H1 (cell line): Measurements from ENCODE around the gene PGAP2. TPM values are rescaled to one million over a fixed set of nuclear protein-coding genes. Genes with fewer than 3 reads are reported as not detected.

Source experiments
- CTCF ChIA-PET: fragments of 300-600 bp; sonication (Branson Sonifier 250); formaldehyde crosslinking; loops from one replicate; lab custom pipeline; 2021; ENCODE audit not compliant: partially characterized antibody; lab: Charles Lee
- POLR2A ChIA-PET: fragments of 300-600 bp; sonication (Branson Sonifier 250); formaldehyde crosslinking; loops from one replicate; lab custom pipeline; 2021; ENCODE audit warnings: inconsistent platforms; ENCODE audit not compliant: partially characterized antibody; lab: Charles Lee
- DNase-seq, 2 experiments: peaks; one replicate each; pipeline versions ENCODE4 v3.0.0 to v3.0.0-alpha.2; 2010 to 2022; ENCODE audit warnings: low spot score in 2 of 2, low read depth in 1 of 2, mixed read lengths in 1 of 2
- FAIRE-seq: peaks from 2 replicates; lab custom pipeline; 2011; peaks lifted over from hg19 to GRCh38; lab: Jason Lieb, UNC
- H2AFZ ChIP-seq: 2 replicates; pipeline ENCODE4 v1.8.1; 2012; ENCODE audit warnings: low read length, inconsistent platforms
- H2AK5ac ChIP-seq: 2 replicates; pipeline ENCODE4 v1.6.1; 2013; ENCODE audit warnings: low read depth, low read length
- H2BK120ac ChIP-seq: replicated peaks from 2 replicates; pipeline ENCODE3; 2013; ENCODE audit warnings: low read depth, low read length, inconsistent platforms
- H2BK12ac ChIP-seq: 2 replicates; pipeline ENCODE4 v1.6.1; 2013; ENCODE audit warnings: low read depth, low read length
- H2BK15ac ChIP-seq: 2 replicates; pipeline ENCODE4 v1.6.1; 2013; ENCODE audit warnings: low read length
- H2BK20ac ChIP-seq: 2 replicates; pipeline ENCODE4 v1.6.1; 2013; ENCODE audit warnings: low read length
- H2BK5ac ChIP-seq: 2 replicates; pipeline ENCODE4 v1.6.1; 2013; ENCODE audit warnings: low read depth, low read length
- H3K14ac ChIP-seq: 2 replicates; pipeline ENCODE4 v1.6.1; 2013; ENCODE audit warnings: inconsistent platforms; ENCODE audit not compliant: insufficient read length
- H3K18ac ChIP-seq: 2 replicates; pipeline ENCODE4 v1.6.1; 2013; ENCODE audit warnings: low read length; ENCODE audit errors: extremely low read depth
- H3K23ac ChIP-seq: 2 replicates; pipeline ENCODE4 v1.6.1; 2013; ENCODE audit warnings: inconsistent platforms; ENCODE audit not compliant: insufficient read length
- H3K23me2 ChIP-seq: 2 replicates; pipeline ENCODE4 v1.6.1; 2013; ENCODE audit warnings: low read depth, low read length
- H3K27ac ChIP-seq: 2 replicates; pipeline ENCODE4 v1.6.1; 2011; ENCODE audit warnings: low read depth, low read length, inconsistent platforms
- H3K27me3 ChIP-seq, 4 experiments: replicated peaks in 1 of 4; 1 replicate in 1 of 4; 2 replicates in 3 of 4; pipeline versions ENCODE4 v1.6.1 to v1.8.1; 2011 to 2013; ENCODE audit warnings: low read length in 3 of 4, mild to moderate bottlenecking in 3 of 4, inconsistent platforms in 2 of 4, mixed read lengths in 2 of 4, moderate library complexity in 1 of 4; ENCODE audit not compliant: control insufficient read depth in 3 of 4, insufficient read depth in 3 of 4; ENCODE audit errors: extremely low read depth in 1 of 4
- H3K36me3 ChIP-seq, 4 experiments: 2 replicates each; pipeline versions ENCODE4 v1.6.1 to v1.8.1; 2011 to 2013; ENCODE audit warnings: mild to moderate bottlenecking in 4 of 4, low read length in 3 of 4, moderate library complexity in 2 of 4, control low read depth in 1 of 4, inconsistent platforms in 1 of 4; ENCODE audit not compliant: insufficient read depth in 4 of 4, control insufficient read depth in 2 of 4
- H3K4ac ChIP-seq: replicated peaks from 2 replicates; pipeline ENCODE3; 2013; ENCODE audit warnings: low read length, low read depth, mixed read lengths, inconsistent platforms; ENCODE audit not compliant: insufficient read length
- H3K4me1 ChIP-seq, 4 experiments: replicated peaks in 1 of 4; 1 replicate in 1 of 4; 2 replicates in 3 of 4; pipeline versions ENCODE4 v1.6.1 to v1.8.1; 2011 to 2013; ENCODE audit warnings: low read length in 3 of 4, inconsistent platforms in 2 of 4, mixed read lengths in 1 of 4; ENCODE audit not compliant: insufficient read depth in 4 of 4, control insufficient read depth in 3 of 4
- H3K4me2 ChIP-seq, 2 experiments: 2 replicates each; pipeline versions ENCODE4 v1.6.1 to v1.8.1; 2011 to 2013; ENCODE audit warnings: low read depth in 2 of 2, low read length in 2 of 2, control low read depth in 1 of 2, inconsistent platforms in 1 of 2, mild to moderate bottlenecking in 1 of 2; ENCODE audit not compliant: insufficient read depth in 1 of 2
- H3K4me3 ChIP-seq, 4 experiments: fragments of 200-600, 300-600 bp in 1 of 4; sonication (generic), shearing (Covaris generic), sonication (Bioruptor Twin) in 1 of 4; 2 replicates each; pipeline versions ENCODE4 v1.5.1 to v1.8.1; 2011 to 2016; ENCODE audit warnings: low read length in 4 of 4, low read depth in 3 of 4, control low read depth in 2 of 4, inconsistent platforms in 2 of 4, mild to moderate bottlenecking in 2 of 4, mixed read lengths in 1 of 4, moderate library complexity in 1 of 4; ENCODE audit not compliant: insufficient read depth in 2 of 4; ENCODE audit errors: extremely low read depth in 1 of 4
- H3K56ac ChIP-seq: replicated peaks from 2 replicates; pipeline ENCODE3; 2013; ENCODE audit warnings: low read depth, mild to moderate bottlenecking, mixed read lengths, low read length, inconsistent platforms; ENCODE audit not compliant: insufficient read length
- H3K79me1 ChIP-seq: 2 replicates; pipeline ENCODE4 v1.6.1; 2013; ENCODE audit warnings: low read depth, low read length, control low read depth
- H3K79me2 ChIP-seq, 2 experiments: 2 replicates each; pipeline versions ENCODE4 v1.6.1 to v1.8.1; 2012 to 2013; ENCODE audit warnings: low read length in 2 of 2, mild to moderate bottlenecking in 2 of 2, inconsistent platforms in 1 of 2; ENCODE audit not compliant: insufficient read depth in 2 of 2, control insufficient read depth in 1 of 2
- H3K9ac ChIP-seq, 4 experiments: replicated peaks in 1 of 4; 1 replicate in 1 of 4; 2 replicates in 3 of 4; pipeline versions ENCODE4 v1.6.1 to v1.8.1; 2011 to 2013; ENCODE audit warnings: low read depth in 3 of 4, low read length in 3 of 4, control low read depth in 2 of 4, mild to moderate bottlenecking in 2 of 4, moderate library complexity in 2 of 4, inconsistent platforms in 1 of 4; ENCODE audit errors: extremely low read depth in 1 of 4
- H3K9me3 ChIP-seq, 2 experiments: 2 replicates each; pipeline versions ENCODE4 v1.6.1 to v1.8.1; 2012 to 2013; ENCODE audit warnings: mild to moderate bottlenecking in 2 of 2, moderate library complexity in 2 of 2, control low read depth in 1 of 2, inconsistent platforms in 1 of 2, low read depth in 1 of 2, low read length in 1 of 2, mixed read lengths in 1 of 2; ENCODE audit not compliant: insufficient read depth in 2 of 2
- H4K20me1 ChIP-seq, 2 experiments: replicated peaks in 1 of 2; 2 replicates each; pipeline versions ENCODE3 to v1.8.1; 2011 to 2013; ENCODE audit warnings: inconsistent platforms in 2 of 2, low read length in 2 of 2, mild to moderate bottlenecking in 1 of 2; ENCODE audit not compliant: insufficient read depth in 2 of 2, control insufficient read depth in 1 of 2
- H4K5ac ChIP-seq: 2 replicates; pipeline ENCODE4 v1.6.1; 2013; ENCODE audit warnings: low read length, low read depth, mixed read lengths, inconsistent platforms; ENCODE audit not compliant: insufficient read length
- H4K8ac ChIP-seq: 2 replicates; pipeline ENCODE4 v1.8.0; 2013; ENCODE audit warnings: mild to moderate bottlenecking, moderate library complexity, low read length, inconsistent platforms; ENCODE audit not compliant: insufficient read depth; ENCODE audit errors: extremely low read depth
- H4K91ac ChIP-seq: replicated peaks from 2 replicates; pipeline ENCODE3; 2013; ENCODE audit warnings: low read length, mixed read lengths, inconsistent platforms; ENCODE audit not compliant: insufficient read length
- WGBS, 2 experiments: shearing (Covaris generic) in 1 of 2; methylation state at CpG; one replicate each; pipeline versions ENCODE4 v1.1.6 to v1.1.7; 2013 to 2015; ENCODE audit warnings: low lambda C conversion rate in 2 of 2, mixed read lengths in 2 of 2, inconsistent platforms in 1 of 2, low coverage in 1 of 2, missing lambda C conversion rate in 1 of 2; ENCODE audit not compliant: insufficient replicate concordance in 2 of 2, insufficient coverage in 1 of 2, insufficient read length in 1 of 2; ENCODE audit errors: extremely low coverage in 1 of 2, missing lambda C conversion rate in 1 of 2; 5-methylcytosine and 5-hydroxymethylcytosine counted together
- polyA plus RNA-seq, 7 experiments: library from polyadenylated mRNA; depleted of rRNA in 3 of 7; stranded (reverse) in 5 of 7; unstranded in 2 of 7; fragments of >200 nt in 5 of 7; fragments of 200-250 nt in 2 of 7; gene quantifications; 1 replicate in 5 of 7; 2 replicates in 1 of 7; 4 replicates in 1 of 7; pipeline versions ENCODE4 v1.2.1 to v1.2.3, GENCODE V29; 2011 to 2013; ENCODE audit warnings: missing spikeins in 2 of 7, mixed read lengths in 2 of 7
- total RNA-seq: library from RNA; stranded (reverse); fragmentation: NEBNext Ultra II Directional; extraction: Animal tissue kit (Norgen Biotek cat#: 25700); gene quantifications from 2 replicates; pipeline ENCODE4 v1.2.1, GENCODE V29; 2021

The PGAP2 gene
- total and polyA plus RNA-seq, 2 of the 8 experiments (the other 6 are each of a cell fraction or from before 2014, with no cell fraction given) = 56.5 to 106 TPM

GRCh38 chr11:3823762-3824506 is 15.6 kb downstream of the PGAP2 start:
- Histone ChIP-seq H3K9ac (no peak overlapping the region), H3K23ac (no peak overlapping the region), H3K27ac (no peak overlapping the region), H3K27me3 (no peaks in the 10 kb centered on the region), H3K79me1 (no peaks in the 10 kb centered on the region), H2AFZ (no peak overlapping the region), H3K14ac (no peak overlapping the region), H3K23me2 (peaks cover 2% of the 10 kb centered on the region; the same call in 1 of the 2 replicates), H2BK12ac (no peak overlapping the region), H4K5ac (no peak overlapping the region), H4K91ac (no peak overlapping the region), H4K8ac (no peak overlapping the region), H3K36me3 (peaks cover 4 to 14% (median 9%) of the 10 kb centered on the region in 4 experiments; a peak in 5 of 8 replicates), H3K18ac (no peak overlapping the region), H4K20me1 (peaks cover 0 to 3% of the 10 kb centered on the region in 2 experiments), H3K9me3 (no peaks in the 10 kb centered on the region), H2BK15ac (no peak overlapping the region), H3K4me1 (peaks cover 22 to 32% (median 24%) of the 10 kb centered on the region in 4 experiments), H3K4me3 (no peak overlapping the region), H3K56ac (no peak overlapping the region), H2BK20ac (no peak overlapping the region), H2BK120ac (no peak overlapping the region), H2BK5ac (peak overlapping the region; percentile 15; the same call in 1 of the 2 replicates), H3K4ac (no peak overlapping the region), H3K4me2 (no peak overlapping the region), H2AK5ac (no peak overlapping the region), H3K79me2 (no peaks in the 10 kb centered on the region)
- WGBS, 2 experiments = 88% methylated on average over 30 of the region's 30 CpGs; no CpG with 5 or more reads in 1 of the 2 experiments
- no peak for FAIRE-seq
- ChIA-PET CTCF (interaction anchor here (1.1 to 3.3 kb wide), 11 partner anchors 9 to 249 kb away, joined by 3 to 61 read pairs (median 6); partner anchors contain the start of genes PGAP2 and RHOG), POLR2A (interaction anchor here (0.6 to 1.3 kb wide), 4 partner anchors 11 to 16 kb away, joined by 3 to 8 read pairs (median 3); partner anchors contain the start of gene PGAP2)
- DNase-seq = no peak
